Gastrocnemius medialis (tissue), 4 donors: ENCODE measurements around the gene ACSL6. TPM values are rescaled to one million over a fixed set of nuclear protein-coding genes. Genes with fewer than 3 reads are reported as not detected.

Experiments used
- ATAC-seq, 2 donors: fragments of 150-250 bp; one replicate each; pipeline ENCODE4 v1.9.1; 2016
- DNase-seq, 2 donors: peaks; one replicate each; pipeline ENCODE4 v3.0.0-alpha.2; 2019
- H3K27ac ChIP-seq, 4 donors: fragments of 200-600 bp; sonication (generic); 1 replicate in 1 of 4; 2 replicates in 3 of 4; pipeline ENCODE4 v1.5.1; 2016 to 2018; ENCODE audit warnings: mild to moderate bottlenecking in 2 of 4, moderate library complexity in 1 of 4
- H3K27me3 ChIP-seq, 3 donors: fragments of 200-600 bp; sonication (generic) in 2 of 3; 1 replicate in 1 of 3; 2 replicates in 2 of 3; pipeline versions ENCODE4 v1.5.1 to v1.6.0; 2016 to 2019; ENCODE audit warnings: mild to moderate bottlenecking in 1 of 3, moderate library complexity in 1 of 3
- H3K36me3 ChIP-seq, 2 donors: fragments of 200-600 bp; sonication (generic) in 1 of 2; one replicate each; pipeline ENCODE4 v1.5.1; 2017 to 2018
- H3K4me1 ChIP-seq, 2 donors: fragments of 200-600 bp; sonication (generic) in 1 of 2; one replicate each; pipeline ENCODE4 v1.5.1; 2016 to 2017; ENCODE audit warnings: mild to moderate bottlenecking in 2 of 2
- H3K4me3 ChIP-seq, 4 donors: fragments of 200-600 bp; sonication (generic) in 3 of 4; 1 replicate in 1 of 4; 2 replicates in 3 of 4; pipeline ENCODE4 v1.5.1; 2016 to 2019; ENCODE audit warnings: mild to moderate bottlenecking in 2 of 4
- H3K9me3 ChIP-seq, 3 donors: fragments of 200-600 bp; sonication (generic) in 2 of 3; 1 replicate in 1 of 3; 2 replicates in 2 of 3; pipeline ENCODE4 v1.5.1; 2016 to 2019
- POLR2A ChIP-seq, 2 donors: fragments of 450-650 bp; IDR thresholded peaks; one replicate each; pipeline ENCODE4 v1.6.1; 2017; ENCODE audit warnings: antibody characterized with exemption in 2 of 2, mild to moderate bottlenecking in 2 of 2, moderate library complexity in 2 of 2
- in situ Hi-C, 4 donors: fragments of 200-750 bp; cut with MboI; loops; one replicate each; pipeline versions ENCODE4 v1.15.0 to v1.8.0; 2017; ENCODE audit warnings: low sequenced_read_pairs in 4 of 4
- intact Hi-C: fragments of 100-400 bp; cut with DNase I; formaldehyde crosslinking; loops from one replicate; pipeline ENCODE4 v1.15.1; 2023; ENCODE audit warnings: low total_unique reads
- total RNA-seq, 4 donors: library from RNA; depleted of rRNA; stranded (reverse); fragments of >200 nt; gene quantifications; one replicate each; pipeline versions ENCODE4 v1.1.0 to v1.2.3, GENCODE V29; 2016
- TF ChIP-seq, protein P1 (sequence below), 5 experiments: fragments of 450-650 bp in 3 of 5; fragments of 200-600 bp in 2 of 5; sonication (generic) in 2 of 5; IDR thresholded peaks in 4 of 5; conservative IDR thresholded peaks in 1 of 5; 1 replicate in 4 of 5; 2 replicates in 1 of 5; pipeline ENCODE4 v1.5.1; 2016 to 2019; ENCODE audit warnings: antibody characterized with exemption in 5 of 5, mild to moderate bottlenecking in 3 of 5, moderate library complexity in 3 of 5

ACSL6 gene
- total RNA-seq, 4 donors from 2014 or later = 0.29 to 0.71 (median 0.36) TPM

DNA sequence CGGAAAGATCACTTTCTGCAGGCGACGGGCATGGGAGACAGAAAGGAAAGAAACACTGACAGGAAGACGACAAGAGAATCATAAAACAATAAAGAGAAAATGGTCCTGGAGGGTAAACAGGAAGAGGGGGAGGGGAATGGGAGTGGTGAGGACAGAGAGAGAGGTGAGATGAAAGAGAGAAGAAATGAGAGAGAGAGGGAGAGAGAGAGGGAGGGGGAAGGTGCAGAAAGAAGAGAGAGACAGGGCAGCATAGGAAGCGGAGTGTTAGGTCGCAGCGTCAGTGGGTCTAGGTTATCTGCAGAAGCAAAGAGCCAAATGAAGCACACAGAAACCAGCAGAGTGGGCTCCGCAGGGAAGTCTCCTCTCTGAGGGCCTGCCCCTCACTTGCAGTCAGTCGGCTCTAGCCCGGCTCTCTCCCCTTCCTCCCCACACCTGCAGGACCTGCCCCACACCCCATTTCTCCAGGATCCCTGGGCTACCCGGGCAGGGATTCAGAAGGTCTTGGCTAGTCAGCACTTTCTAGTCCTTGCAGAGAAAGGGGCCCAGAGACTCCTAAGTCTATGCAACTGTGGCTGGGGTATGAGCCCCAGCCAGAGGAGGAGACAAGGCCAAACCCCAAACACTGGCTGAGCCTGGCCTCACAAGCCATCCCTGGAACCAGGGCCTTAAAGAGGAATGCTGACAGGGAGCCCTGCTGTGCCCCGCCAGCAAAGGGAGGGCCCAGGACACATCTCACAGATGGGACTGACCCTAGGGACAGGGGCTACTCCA lies 36.3 kb downstream of the ACSL6 start:
- no peak for ATAC-seq
- Histone ChIP-seq H3K36me3 (no peaks in the 10 kb centered on the region), H3K27me3 (no peaks in the 10 kb centered on the region), H3K9me3 (no peaks in the 10 kb centered on the region), H3K27ac (no peak overlapping the region), H3K4me1 (no peaks in the 10 kb centered on the region), H3K4me3 (no peak overlapping the region)
- TF ChIP-seq, protein P1, sequence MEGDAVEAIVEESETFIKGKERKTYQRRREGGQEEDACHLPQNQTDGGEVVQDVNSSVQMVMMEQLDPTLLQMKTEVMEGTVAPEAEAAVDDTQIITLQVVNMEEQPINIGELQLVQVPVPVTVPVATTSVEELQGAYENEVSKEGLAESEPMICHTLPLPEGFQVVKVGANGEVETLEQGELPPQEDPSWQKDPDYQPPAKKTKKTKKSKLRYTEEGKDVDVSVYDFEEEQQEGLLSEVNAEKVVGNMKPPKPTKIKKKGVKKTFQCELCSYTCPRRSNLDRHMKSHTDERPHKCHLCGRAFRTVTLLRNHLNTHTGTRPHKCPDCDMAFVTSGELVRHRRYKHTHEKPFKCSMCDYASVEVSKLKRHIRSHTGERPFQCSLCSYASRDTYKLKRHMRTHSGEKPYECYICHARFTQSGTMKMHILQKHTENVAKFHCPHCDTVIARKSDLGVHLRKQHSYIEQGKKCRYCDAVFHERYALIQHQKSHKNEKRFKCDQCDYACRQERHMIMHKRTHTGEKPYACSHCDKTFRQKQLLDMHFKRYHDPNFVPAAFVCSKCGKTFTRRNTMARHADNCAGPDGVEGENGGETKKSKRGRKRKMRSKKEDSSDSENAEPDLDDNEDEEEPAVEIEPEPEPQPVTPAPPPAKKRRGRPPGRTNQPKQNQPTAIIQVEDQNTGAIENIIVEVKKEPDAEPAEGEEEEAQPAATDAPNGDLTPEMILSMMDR (IDR thresholded peaks at IDR 0.05 in 4 of 5, conservative IDR thresholded peaks at IDR 0.05 in 1 of 5) = no peak
- no peak for TF ChIP-seq POLR2A (IDR thresholded peaks at IDR 0.05)
- intact Hi-C loops = no loop called here
- no peak for DNase-seq
- in situ Hi-C loops = no loop called here

DNA sequence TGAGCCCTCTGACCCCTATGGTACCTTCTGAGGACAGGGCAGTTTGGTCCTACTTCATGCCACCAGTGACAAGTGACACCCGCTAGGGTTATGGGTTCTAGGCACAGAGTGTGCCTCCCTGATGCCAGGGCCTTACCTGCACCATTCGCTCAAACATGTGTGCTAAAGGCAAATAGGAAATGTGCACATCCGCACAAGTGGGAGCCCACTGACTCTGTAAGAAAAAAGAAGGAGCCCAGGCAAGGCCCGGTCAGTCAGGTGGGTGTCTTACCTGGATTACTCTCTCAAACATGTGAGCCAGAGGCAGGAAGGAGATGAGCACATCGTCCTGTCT lies 36.9 kb downstream of the ACSL6 start:
- in situ Hi-C loops (no loop called here), intact Hi-C loops (no loop called here)
- H3K9me3 ChIP-seq = no peaks in the 10 kb centered on the region
- H3K4me1 ChIP-seq = no peaks in the 10 kb centered on the region
- H3K27me3 ChIP-seq = no peaks in the 10 kb centered on the region
- TF ChIP-seq POLR2A (IDR thresholded peaks at IDR 0.05) = no peak
- TF ChIP-seq, protein P1 (IDR thresholded peaks at IDR 0.05 in 4 of 5, conservative IDR thresholded peaks at IDR 0.05 in 1 of 5) = no peak
- ATAC-seq = no peak
- H3K36me3 ChIP-seq = no peaks in the 10 kb centered on the region
- no peak for DNase-seq
- H3K27ac ChIP-seq = no peak overlapping the region
- H3K4me3 ChIP-seq = no peak overlapping the region

DNA sequence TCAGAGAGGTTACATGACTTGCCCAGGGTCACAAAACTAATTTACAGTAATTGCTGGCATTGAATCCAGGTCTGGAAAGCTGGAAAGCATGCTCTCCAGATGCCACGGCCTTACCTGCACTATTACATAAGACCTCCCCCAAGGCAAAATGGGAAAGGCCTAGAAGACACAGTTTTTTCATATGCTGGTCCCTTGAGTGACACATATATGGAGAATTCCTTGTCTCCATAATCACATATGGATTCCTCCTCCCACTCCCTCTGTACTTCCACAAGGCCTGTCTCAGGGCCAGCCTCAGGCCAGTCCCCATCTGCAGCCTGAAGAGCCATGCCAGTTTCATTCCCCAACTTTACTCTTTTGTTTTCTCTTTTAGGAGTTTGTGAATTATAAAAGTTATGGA lies 37.4 kb downstream of the ACSL6 start:
- no peak for ATAC-seq
- H3K27ac ChIP-seq = no peak overlapping the region
- no peaks in the 10 kb centered on the region for H3K9me3 ChIP-seq
- H3K36me3 ChIP-seq = no peaks in the 10 kb centered on the region
- H3K4me3 ChIP-seq = no peak overlapping the region
- in situ Hi-C loops = no loop called here
- no peaks in the 10 kb centered on the region for H3K27me3 ChIP-seq
- H3K4me1 ChIP-seq = no peaks in the 10 kb centered on the region
- intact Hi-C loops = no loop called here
- no peak for TF ChIP-seq POLR2A (IDR thresholded peaks at IDR 0.05)
- TF ChIP-seq, protein P1 (IDR thresholded peaks at IDR 0.05 in 4 of 5, conservative IDR thresholded peaks at IDR 0.05 in 1 of 5) = no peak
- DNase-seq = no peak

GRCh38 chr5:131973089-131973712 lies 38.3 kb downstream of the ACSL6 start:
- Histone ChIP-seq H3K36me3 (no peaks in the 10 kb centered on the region), H3K9me3 (no peaks in the 10 kb centered on the region), H3K4me1 (no peaks in the 10 kb centered on the region), H3K27ac (no peak overlapping the region), H3K27me3 (no peaks in the 10 kb centered on the region), H3K4me3 (no peak overlapping the region)
- no peak for DNase-seq
- TF ChIP-seq POLR2A (IDR thresholded peaks at IDR 0.05) = no peak
- TF ChIP-seq, protein P1 (IDR thresholded peaks at IDR 0.05 in 4 of 5, conservative IDR thresholded peaks at IDR 0.05 in 1 of 5) = no peak
- intact Hi-C loops (no loop called here), in situ Hi-C loops (no loop called here)
- ATAC-seq = no peak
